HG03439 (cell line): Measurements from ENCODE around the gene ARPC3.
"Not testable (repeated sequence)": the region's sequence is repeated elsewhere in the genome, so short reads cannot be mapped to it uniquely, and the experiment has no call there.

Experiments used
- ATAC-seq: cut with Tn5 transposase; IDR thresholded peaks from one replicate; pipeline ENCODE4 v1.9.1; 2021; ENCODE audit warnings: mild to moderate bottlenecking, moderate library complexity; ENCODE audit not compliant: unreplicated experiment

ARPC3 gene

DNA sequence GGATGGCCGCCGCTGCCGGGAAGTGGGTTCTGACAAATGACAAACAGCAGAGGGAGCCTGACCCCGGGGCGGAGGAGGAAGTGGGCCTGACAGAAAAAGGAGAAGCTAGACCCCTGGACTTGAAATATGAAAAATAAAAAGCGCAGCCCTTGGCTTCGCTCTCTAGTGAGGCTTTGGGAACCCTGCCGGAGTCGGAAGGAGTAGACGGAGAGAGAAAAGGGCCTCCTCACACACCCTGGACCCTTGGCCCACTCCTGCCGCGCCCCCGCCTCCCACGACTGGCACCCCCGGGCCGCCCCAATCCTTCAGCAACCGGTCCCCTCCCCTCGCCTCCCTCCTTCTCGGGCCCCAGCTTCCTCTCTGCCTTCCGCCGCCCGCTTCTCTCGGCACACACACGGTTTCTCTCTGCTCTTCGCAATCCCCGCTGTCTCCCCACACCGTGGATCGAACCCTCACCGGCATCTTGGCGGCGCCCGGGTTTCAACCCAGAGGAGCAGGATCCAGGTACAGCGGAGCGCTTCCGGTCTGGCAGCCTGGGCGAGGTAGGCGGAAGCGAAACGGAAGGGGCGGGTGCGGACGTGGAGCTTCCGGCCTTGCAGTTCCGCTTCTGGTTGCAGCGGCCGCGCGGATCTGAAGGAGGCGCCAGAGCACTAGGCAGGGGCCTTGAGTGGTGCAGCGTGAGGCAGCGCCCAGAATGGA, at the start of gene ARPC3:
TSS of gene ARPC3 (minus strand) at position 539 of the 699 bp plus-strand sequence. CDS start at position 462, 77 bp downstream.
- peak; percentile 87 for ATAC-seq

DNA sequence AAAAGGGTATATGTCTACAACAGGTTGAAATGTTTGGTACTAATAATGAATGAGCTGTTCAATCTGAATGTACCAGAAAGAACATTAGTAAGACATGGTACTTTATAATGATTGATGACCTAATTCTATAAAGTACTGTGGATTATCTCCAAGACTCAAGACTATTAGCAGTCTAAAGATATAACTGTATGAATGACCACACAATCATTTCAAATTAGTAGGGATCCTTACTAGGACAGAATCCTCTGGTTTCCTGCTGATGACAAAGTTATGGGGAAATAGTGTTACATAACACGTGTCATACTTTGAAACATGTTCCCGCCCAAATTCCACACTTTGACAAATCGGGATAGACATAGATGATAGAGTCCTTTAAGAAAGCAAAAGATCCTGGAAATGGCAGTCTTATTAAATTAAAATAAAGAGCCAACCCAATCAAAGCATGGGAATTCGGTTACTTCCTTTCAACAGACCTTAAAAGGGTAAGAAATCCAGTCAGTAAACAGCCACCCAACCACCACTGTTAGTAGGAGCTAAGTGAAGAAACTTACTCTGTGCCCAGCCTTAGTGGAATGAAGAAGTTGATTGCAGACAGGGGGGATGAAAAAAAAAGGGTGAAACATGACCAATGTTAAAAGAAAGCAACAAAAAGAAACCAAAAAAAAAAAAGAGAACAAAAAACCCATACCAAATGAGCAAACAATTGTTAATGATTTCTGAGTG, 49.0 kb upstream of the ARPC3 start:
- ATAC-seq, result no peak

DNA sequence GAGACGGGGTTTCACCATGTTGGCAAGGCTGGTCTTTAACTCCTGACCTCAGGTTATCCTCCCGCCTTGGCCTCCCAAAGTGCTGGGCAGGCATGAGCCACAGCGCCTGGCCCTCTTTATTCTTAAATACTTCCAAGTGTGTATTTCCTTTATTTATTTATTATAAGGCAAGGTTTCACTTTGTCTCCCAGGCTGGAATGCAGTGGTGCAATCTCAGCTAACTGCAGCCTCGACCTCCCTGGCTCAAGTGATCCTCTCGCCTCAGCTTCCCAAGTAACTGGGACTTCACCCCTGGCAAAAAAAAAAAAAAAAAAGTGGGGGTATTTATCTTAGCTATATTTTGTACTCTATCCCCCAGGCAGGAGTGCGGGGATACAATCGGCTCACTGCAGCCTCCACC, 25.3 kb upstream of the ARPC3 start:
- ATAC-seq, result no peak

DNA sequence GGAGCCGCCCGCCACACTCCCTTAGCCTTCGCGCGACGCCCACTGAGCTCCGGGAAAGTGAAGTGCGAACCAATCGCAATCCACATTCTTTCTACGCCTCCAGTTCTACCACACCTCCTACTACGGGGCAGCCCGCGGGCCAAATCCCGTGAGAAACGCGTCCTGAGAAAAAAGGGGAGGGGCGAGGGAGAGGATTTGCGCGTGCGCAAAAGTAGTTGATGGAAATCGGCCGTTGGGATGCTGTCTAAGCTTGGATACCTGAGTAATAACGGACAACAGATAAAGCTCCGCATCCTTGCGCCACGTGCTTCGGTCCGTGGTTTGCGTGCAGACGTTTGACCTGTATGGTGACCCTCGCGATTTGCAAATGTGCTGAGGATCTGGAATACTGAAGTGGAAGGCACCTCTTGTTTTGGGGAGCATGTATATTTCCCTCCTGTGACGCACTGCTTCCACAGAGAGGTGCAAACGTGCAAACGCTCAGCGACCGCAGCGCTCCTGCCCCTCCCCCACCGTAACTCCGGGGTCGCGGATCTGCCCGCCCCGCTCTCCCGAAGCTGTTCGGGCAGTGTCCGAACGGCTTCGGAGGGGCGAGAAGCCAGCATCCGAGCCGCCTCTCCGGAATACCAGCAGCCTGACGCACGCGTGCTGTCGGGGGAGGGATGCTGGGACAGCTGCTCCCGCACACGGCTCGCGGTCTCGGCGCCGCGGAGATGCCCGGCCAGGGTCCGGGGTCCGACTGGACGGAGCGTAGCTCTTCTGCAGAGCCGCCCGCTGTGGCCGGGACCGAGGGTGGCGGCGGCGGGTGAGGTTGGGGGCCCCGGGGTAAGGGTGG, 18.3 kb upstream of the ARPC3 start, which contains the start of the genes FAM216A and GPN3:
TSS of gene FAM216A (plus strand) at position 632 of the 835 bp plus-strand sequence. CDS start at position 663, 31 bp downstream.
TSS of gene GPN3 (minus strand) at position 44 of the 835 bp plus-strand sequence. CDS start 54 bp downstream, outside the sequence.
- ATAC-seq, result peak; percentile 78

DNA sequence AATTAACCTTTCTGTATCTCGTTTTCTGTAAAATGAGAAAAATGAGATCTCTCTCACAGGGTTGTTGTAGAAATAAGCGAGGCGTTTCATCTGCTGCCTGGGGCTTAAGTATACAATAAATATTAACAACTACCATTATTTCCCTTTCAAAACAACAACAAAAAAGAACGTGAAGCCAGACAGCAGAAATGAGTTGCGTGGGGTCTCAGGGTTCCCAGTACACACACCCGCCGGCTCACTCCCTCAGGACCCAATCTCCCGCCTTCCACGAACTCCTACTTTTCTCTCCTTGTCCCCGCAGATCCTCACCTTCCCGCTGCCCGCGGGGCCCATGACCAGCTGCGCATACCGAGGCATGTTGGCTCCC, 17.7 kb upstream of the ARPC3 start:
- no peak for ATAC-seq

DNA sequence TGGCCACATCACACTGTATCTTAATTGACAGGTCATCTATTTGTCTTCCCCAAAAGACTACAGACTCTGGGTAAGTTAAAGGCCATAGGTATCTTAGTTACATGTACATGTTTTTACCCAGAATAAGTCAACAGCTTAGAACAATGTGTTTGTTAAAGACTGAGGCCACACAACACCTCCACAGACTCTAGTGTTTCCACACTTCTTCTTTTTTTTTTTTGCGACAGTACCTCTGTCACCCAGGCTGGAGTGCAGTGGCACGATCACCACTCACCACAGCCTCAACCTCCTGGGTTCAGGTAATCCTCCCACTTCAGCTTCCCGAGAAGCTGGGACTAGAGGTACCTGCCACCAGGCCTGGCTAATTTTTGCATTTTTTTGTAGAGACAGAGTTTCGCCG, 16.7 kb upstream of the ARPC3 start:
- ATAC-seq, result no peak

DNA sequence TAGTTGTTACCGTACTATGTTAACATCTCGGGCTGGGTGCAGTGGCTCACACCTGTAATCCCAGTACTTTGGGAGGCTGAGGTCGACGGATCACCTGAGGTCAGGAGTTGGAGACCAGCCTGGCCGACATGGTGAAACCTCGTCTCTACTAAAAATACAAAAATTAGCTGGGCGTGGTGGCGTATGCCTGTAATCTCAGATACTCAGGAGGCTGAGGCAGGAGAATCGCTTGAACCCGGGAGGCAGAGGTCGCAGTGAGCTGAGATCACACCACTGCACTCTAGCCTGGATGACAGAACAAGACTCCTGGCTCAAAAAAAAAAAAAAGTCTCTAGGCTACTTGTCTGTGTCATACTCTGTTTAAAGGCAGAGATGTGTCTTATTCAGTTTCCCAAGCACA, 15.6 kb upstream of the ARPC3 start:
- not testable (repeated sequence) for ATAC-seq

DNA sequence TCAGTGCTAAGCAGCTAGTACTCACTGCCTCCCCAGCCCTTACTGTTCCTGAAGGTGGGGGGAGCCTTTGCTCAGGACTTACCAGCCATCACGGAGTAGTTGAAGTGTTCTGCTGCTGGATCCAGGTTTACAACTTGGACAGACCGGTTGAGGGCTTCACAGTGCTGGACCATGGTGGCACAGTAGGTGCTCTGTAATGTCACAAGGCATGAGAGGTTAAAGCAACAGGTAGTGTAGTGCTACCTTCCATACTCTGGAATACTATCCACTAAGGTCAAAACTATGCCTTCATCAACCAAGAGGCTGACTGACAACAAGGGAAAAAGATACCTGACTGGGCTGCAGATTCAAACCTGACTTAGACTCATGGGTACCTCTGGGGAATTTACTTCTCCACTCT, 14.9 kb upstream of the ARPC3 start:
- no peak for ATAC-seq

DNA sequence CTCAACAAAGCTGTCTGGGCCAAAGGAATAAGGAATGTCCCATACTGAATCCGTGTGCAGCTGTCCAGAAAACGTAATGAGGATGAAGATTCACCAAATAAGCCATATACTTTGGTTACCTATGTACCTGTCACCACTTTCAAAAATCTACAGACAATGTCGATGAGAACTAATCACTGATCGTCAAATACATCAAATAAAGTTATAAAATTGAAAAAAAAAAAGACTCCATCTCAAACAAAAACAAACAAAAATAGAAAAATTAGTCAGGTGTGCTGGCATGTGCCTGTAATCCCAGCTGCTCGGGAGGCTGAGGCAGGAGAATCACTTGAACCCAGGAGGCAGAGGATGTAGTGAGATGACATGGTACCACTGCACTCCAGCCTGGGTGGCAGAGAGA, 11.1 kb upstream of the ARPC3 start:
- ATAC-seq, result not testable (repeated sequence)

DNA sequence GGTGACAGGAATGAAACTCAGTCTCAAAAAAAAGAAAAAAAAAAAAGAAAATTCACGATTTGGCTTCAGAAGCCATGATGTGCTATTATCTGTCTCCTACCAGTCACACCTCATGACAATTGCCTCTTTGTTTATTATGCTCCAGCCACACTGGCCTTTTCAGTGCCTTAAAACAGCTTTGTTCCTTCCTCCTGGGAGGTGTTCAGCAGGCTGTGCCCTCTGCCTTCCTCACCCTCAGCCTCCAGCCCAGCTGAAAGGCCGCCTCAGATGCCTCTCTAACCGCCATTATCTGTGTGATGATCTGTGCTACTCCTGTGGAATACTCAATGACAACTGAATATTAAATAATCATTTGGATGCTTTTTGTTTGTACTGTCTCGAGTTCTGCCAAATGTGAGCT, 8.6 kb upstream of the ARPC3 start:
- no peak for ATAC-seq

DNA sequence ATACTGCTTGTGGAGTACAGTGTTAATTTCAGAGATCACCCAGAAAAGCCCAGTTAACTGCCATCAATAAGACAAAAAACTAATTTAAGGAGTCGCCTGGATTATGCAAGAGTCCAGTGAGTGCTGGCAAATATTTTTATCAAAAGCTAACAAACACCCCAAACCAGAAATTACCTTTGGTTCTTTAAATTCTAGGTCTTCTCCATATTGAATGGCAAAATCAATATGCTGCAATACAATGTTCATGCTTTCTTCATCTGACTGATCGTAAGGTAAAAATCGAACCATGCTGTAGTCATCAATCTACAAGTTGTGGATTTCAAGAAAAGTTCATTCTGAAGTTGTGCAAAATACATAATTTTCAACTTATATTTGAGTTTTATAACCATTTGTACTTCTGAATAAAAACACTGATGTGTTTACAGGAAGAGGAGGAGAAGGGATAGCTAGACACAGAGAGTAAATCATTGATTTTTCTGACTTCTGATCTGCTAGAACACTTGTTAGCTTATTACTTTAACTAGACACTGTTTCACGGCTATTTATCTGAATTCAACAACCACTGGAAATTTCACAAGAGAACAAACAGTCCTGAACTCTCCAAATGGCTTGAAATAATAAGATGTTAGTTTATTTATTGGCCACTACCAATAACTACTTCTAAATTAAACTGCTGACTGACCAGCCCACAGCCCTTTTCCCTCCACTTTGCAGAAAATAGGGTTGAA, 3.6 kb upstream of the ARPC3 start:
- ATAC-seq, result no peak

DNA sequence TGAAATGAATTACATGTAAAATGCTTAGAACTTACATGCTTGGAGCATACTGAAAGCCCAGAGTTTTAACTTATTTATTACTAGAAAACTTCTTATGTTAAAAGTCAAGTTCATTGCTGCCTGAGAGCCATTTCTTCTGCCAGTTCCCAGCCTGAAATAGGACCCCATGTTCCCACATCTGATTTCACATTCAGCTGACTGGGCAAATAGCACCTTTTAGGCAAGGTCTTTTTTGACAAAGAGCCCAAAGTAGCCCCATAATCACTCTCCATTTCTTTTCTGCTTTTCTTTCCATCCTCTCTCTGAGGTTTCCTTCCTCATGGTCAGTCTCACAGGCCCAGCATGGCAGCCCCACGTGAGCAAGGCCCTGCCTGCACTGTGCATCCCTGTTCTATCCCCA, 1.1 kb upstream of the ARPC3 start:
- ATAC-seq, result no peak

DNA sequence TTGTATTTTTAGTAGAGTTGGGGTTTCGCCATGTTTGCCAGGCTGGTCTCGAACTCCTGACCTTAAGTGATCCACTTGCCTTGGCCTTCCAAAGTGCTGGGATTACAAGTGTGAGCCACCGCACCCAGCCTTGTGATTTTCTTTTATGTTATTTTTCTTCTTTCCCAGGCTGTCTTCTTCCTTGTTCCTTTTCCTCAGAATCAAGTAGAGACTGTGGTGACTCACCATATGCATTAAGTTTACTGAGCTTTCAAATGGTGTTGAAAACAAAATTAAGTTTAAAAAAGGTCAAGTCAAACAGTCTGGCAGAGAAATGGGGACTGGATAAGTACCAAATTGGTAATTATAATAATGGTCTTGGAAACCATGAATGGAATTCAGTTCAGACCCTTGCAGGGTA, 5.7 kb downstream of the ARPC3 start:
- ATAC-seq, result no peak

DNA sequence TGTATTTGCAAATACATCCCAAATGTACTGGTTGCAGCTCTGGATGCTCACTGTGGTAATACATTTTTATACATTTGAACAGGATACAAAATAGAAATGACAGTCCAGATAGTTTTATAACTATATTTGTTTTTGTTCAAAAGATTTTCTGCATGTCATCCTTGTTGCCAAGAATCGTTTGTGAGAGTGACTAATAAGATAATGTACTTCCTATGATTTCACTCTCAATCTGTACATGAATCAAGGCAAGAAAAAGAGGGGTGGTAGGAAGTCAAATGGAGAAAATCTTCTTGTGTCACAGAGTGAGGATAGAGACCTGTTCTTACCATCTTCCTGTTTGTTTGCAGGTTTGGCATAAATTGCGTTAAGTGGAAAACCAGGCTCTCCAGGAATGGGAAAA, 13.9 kb downstream of the ARPC3 start:
- ATAC-seq, result no peak

DNA sequence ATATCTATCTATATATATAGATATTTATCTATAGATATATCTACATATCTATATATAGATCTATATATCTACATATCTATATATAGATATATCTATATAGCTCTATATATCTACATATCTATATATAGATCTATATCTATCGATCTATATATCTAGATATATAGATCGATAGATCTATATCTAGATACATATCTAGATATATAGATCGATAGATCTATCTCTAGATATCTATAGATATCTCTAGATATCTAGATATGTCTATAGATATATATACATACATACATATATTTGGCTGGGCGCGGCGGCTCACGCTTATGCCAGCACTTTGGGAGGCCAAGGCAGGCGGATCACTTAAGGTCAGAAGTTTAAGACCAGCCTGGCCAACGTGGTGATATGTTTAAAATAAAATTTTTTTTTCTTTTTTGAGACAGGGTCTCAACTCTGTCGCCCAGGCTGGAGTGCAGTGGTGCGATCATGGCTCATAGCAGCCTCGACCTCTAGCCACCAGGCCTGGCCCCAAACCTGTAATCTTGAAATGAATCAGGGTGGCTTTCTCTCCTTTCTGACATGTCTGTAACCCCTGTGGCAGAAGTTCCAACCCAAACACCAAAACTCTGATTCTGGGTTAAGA, 18.1 kb downstream of the ARPC3 start:
- ATAC-seq, result no peak

DNA sequence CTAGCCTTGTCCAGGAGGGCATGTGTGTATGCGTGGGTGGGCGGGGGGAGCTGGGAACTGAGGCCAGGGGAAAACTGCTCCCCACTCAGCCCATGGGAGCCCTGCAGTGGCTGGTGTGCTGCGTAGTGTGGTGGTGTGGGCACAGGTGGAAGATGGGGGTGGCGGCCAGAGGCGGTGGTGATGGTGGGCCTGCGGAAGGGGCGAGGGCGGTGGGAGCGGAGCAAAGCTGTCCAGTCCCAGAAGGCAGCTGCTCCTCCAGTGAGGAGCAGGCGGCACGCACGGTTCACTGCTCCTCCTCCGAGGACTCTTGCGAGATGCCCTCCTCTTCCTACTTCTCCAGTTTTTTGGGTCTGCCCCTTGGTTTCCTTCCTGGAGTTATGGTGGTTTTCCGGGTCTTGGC, 20.5 kb downstream of the ARPC3 start:
- not testable (repeated sequence) for ATAC-seq

DNA sequence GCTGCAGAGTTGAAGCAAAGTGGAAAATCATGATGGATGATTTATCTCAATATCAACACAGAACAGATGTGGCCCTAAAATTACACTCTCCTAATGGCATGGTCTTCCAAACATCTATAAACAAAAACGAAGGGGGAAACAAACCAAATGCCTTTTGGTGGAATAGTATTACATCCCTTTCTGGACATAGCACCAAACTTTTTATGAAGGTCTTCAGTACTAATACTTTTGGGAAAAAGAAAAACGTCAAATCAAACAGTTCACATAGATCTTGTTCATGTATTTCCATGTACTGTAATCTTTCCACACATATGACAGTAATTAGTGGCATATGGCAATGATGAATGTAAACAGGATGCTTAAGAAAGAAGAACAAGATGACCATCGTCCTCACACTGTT, 23.7 kb downstream of the ARPC3 start:
- ATAC-seq, result no peak

DNA sequence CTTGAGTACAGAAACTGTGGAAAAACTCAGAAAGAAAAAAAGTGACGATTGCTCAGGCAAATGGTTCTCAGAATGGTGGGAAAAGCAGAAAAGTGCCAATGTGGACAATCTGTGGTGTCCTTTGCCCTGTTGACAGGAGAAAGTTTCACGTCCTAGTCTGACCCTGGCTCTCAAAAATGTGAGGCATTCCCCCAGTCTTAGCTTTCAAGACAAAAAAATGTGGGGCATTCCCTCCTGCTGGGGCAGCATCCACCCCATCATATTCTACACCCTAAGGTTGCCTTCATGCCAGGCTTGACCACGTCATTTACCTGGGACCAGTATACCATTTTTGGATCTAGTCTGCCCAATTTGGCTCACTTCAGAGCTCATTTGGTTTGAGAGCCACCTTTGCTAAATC, 25.9 kb downstream of the ARPC3 start:
- ATAC-seq, result no peak

DNA sequence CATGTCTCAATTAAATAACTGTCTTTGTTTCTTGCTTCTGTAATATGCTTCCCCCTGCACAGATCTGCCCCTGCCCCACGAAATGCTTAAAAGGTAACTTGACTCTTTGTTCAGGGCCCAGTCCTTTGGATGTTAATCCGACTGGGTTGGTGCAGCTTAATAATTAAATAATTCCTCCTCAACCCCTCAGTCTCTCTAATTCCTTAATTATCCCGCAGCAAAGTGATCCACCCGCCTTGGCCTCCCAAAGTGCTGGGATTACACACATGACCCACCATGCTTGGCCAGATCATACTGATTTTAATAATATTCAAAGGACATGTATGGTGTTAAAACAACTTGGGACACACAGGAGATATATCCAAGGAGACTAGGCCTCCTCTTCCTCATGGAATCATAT, 28.4 kb downstream of the ARPC3 start:
- no peak for ATAC-seq

DNA sequence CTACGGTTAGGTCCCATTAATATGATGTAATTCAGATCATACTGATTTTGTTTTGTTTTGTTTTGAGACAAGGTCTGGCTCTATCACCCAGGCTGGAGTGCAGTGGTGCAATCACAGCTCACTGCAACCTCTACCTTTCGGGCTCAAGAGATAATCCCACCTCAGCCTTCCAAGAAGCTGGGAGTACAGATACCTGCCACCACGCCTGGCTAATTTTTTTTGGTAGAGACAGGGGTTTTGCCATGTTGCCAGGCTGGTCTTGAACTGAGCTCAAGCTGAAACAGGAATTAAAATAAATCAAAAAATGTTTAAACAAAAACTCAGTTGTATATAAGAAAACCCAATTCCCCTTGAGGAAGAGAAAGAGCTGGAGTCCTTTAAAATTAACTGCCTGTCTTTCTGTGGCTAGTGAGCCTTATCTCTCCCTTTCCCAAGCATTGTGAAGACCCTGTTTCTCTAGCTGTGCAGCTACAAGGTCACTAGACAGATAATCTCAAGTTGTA, 28.9 kb downstream of the ARPC3 start:
- no peak for ATAC-seq
